ENCODE data around the gene ZNRF3.

- no peak for TF ChIP-seq CTCF (IDR thresholded peaks at IDR 0.05; ENCODE audit: low read depth, low read length)
- no peak for TF ChIP-seq EZH2phosphoT487 (IDR thresholded peaks at IDR 0.05; ENCODE audit: low read depth)
These were observed 167.1 kb downstream of the ZNRF3 start for GRCh38 chr22:29050457-29050856.
